HG03196 (cell line): ENCODE data around the gene FGFR3.

ENCODE experiments used
- ATAC-seq: cut with Tn5 transposase; IDR thresholded peaks from one replicate; pipeline ENCODE4 v1.9.1; 2021; ENCODE audit not compliant: unreplicated experiment

The FGFR3 gene

GRCh38 chr4:1756079-1756478 is 37.0 kb upstream of the FGFR3 start:
- no peak for ATAC-seq

GRCh38 chr4:1756893-1757779 is 36.0 kb upstream of the FGFR3 start:
- no peak for ATAC-seq

- no peak for ATAC-seq
Measured at GRCh38 chr4:1757836-1758235, 35.3 kb upstream of the FGFR3 start.

- no peak for ATAC-seq
Measured at GRCh38 chr4:1758306-1759121, 34.6 kb upstream of the FGFR3 start.

- no peak for ATAC-seq
Measured at GRCh38 chr4:1759170-1759817, 33.8 kb upstream of the FGFR3 start.

- ATAC-seq: no peak
Measured at GRCh38 chr4:1759818-1760223, 33.3 kb upstream of the FGFR3 start.

- no peak for ATAC-seq
Measured at GRCh38 chr4:1760521-1761071, 32.5 kb upstream of the FGFR3 start.

- ATAC-seq: no peak
Measured at GRCh38 chr4:1761130-1761689, 31.9 kb upstream of the FGFR3 start.

GRCh38 chr4:1762264-1763010 is 30.7 kb upstream of the FGFR3 start:
- ATAC-seq: no peak

- no peak for ATAC-seq
Measured at GRCh38 chr4:1763070-1763549, 30.0 kb upstream of the FGFR3 start.

GRCh38 chr4:1763550-1764080 is 29.5 kb upstream of the FGFR3 start:
- ATAC-seq: no peak

GRCh38 chr4:1764670-1765069 is 28.4 kb upstream of the FGFR3 start:
- no peak for ATAC-seq

GRCh38 chr4:1765409-1766072 is 27.6 kb upstream of the FGFR3 start:
- no peak for ATAC-seq

- no peak for ATAC-seq
Measured at GRCh38 chr4:1766106-1767060, 26.7 kb upstream of the FGFR3 start.

- ATAC-seq: no peak
Measured at GRCh38 chr4:1767061-1767769, 25.9 kb upstream of the FGFR3 start.

- ATAC-seq: no peak
Measured at GRCh38 chr4:1767770-1768366, 25.2 kb upstream of the FGFR3 start.

GRCh38 chr4:1768367-1769034 is 24.6 kb upstream of the FGFR3 start:
- ATAC-seq: no peak
